Endodermal cell (in vitro differentiated cells): ENCODE measurements around the gene KBTBD12. TPM values are rescaled to one million over a fixed set of nuclear protein-coding genes. Genes with fewer than 3 reads are reported as not detected.

Experiments used
- DNase-seq: peaks from one replicate; pipeline ENCODE4 v3.0.0-alpha.2; 2017
- H3K27ac ChIP-seq: 2 replicates; pipeline ENCODE4 v1.5.1; 2013; ENCODE audit warnings: mild to moderate bottlenecking, low read depth, low read length, moderate library complexity
- H3K27me3 ChIP-seq: 2 replicates; pipeline ENCODE4 v1.6.1; 2013; ENCODE audit warnings: mild to moderate bottlenecking, low read length, moderate library complexity; ENCODE audit not compliant: insufficient read depth, control insufficient read depth, poor library complexity, severe bottlenecking
- H3K36me3 ChIP-seq: 2 replicates; pipeline ENCODE4 v1.7.0; 2013; ENCODE audit warnings: mild to moderate bottlenecking, low read length, moderate library complexity; ENCODE audit not compliant: control insufficient read depth, insufficient read depth
- H3K4me1 ChIP-seq: one replicate; pipeline ENCODE4 v1.7.0; 2013; ENCODE audit warnings: low read length; ENCODE audit not compliant: control insufficient read depth, insufficient read depth
- H3K4me3 ChIP-seq: 2 replicates; pipeline ENCODE4 v1.5.1; 2013; ENCODE audit warnings: mild to moderate bottlenecking, low read length, moderate library complexity
- H3K9ac ChIP-seq: 2 replicates; pipeline ENCODE4 v1.6.1; 2013; ENCODE audit warnings: mild to moderate bottlenecking, low read length, moderate library complexity; ENCODE audit not compliant: poor library complexity, severe bottlenecking; ENCODE audit errors: extremely low read depth
- H3K9me3 ChIP-seq: 2 replicates; pipeline ENCODE4 v1.6.1; 2013; ENCODE audit warnings: mild to moderate bottlenecking, low read length, moderate library complexity; ENCODE audit not compliant: control insufficient read depth
- H3K27ac Mint-ChIP-seq: 2 replicates; pipeline ENCODE4 v1.8.0; 2020; ENCODE audit warnings: mixed read lengths
- H3K27me3 Mint-ChIP-seq: 2 replicates; pipeline ENCODE4 v1.8.0; 2021; ENCODE audit warnings: mild to moderate bottlenecking, mixed read lengths; ENCODE audit not compliant: insufficient read depth
- H3K36me3 Mint-ChIP-seq: 2 replicates; pipeline ENCODE4 v1.8.0; 2020; ENCODE audit warnings: low read depth, mixed read lengths
- H3K4me1 Mint-ChIP-seq: 2 replicates; pipeline ENCODE4 v1.8.0; 2020; ENCODE audit warnings: mixed read lengths
- H3K4me3 Mint-ChIP-seq: 2 replicates; pipeline ENCODE4 v1.8.0; 2020; ENCODE audit warnings: mild to moderate bottlenecking, moderate library complexity, mixed read lengths
- H3K9me3 Mint-ChIP-seq: 2 replicates; pipeline ENCODE4 v1.8.0; 2020; ENCODE audit warnings: mild to moderate bottlenecking, mixed read lengths
- CTCF ChIP-seq: fragments of 200-600 bp; sonication (generic); conservative IDR thresholded peaks from 2 replicates; pipeline ENCODE4 v1.5.0; 2021; ENCODE audit warnings: antibody characterized with exemption, mild to moderate bottlenecking
- WGBS, 2 experiments: methylation state at CpG; one replicate each; pipeline versions ENCODE4 v1.1.5 to v1.1.7; 2013; ENCODE audit warnings: missing lambda C conversion rate in 2 of 2, mixed read lengths in 1 of 2; ENCODE audit not compliant: insufficient coverage in 1 of 2, insufficient read length in 1 of 2; 5-methylcytosine and 5-hydroxymethylcytosine counted together
- total RNA-seq, 2 donors: library from RNA; stranded (reverse); fragmentation: NEBNext Ultra II Directional in 1 of 2; extraction: Animal tissue kit (Norgen Biotek cat#: 25700) in 1 of 2; gene quantifications; 2 replicates in 1 of 2; 3 replicates in 1 of 2; pipeline ENCODE4 v1.2.1, GENCODE V29; 2021

KBTBD12 gene
- total RNA-seq, 2 donors from 2014 or later: 0.24 to 0.42 TPM

- no peak overlapping the region for H3K9ac ChIP-seq
- H3K27ac ChIP-seq: no peak overlapping the region
- no peaks in the 10 kb centered on the region for H3K27me3 ChIP-seq
- TF ChIP-seq CTCF: no peak
- Mint-ChIP-seq H3K36me3 (no peaks in the 10 kb centered on the region), H3K4me3 (no peak overlapping the region), H3K27ac (no peak overlapping the region), H3K27me3 (no peaks in the 10 kb centered on the region), H3K9me3 (no peaks in the 10 kb centered on the region), H3K4me1 (no peaks in the 10 kb centered on the region)
- no peak overlapping the region for H3K4me3 ChIP-seq
- WGBS, 2 experiments: 89 to 95% methylated on average over 1 to 4 of the region's 4 CpGs
- H3K36me3 ChIP-seq: no peaks in the 10 kb centered on the region
- no peak for DNase-seq
- no peaks in the 10 kb centered on the region for H3K4me1 ChIP-seq
- no peaks in the 10 kb centered on the region for H3K9me3 ChIP-seq
Observed at GRCh38 chr3:127960421-127960965, 45.5 kb downstream of the KBTBD12 start.

- no peaks in the 10 kb centered on the region for H3K27me3 Mint-ChIP-seq
- no peaks in the 10 kb centered on the region for H3K36me3 Mint-ChIP-seq
- 85 to 98% methylated on average over 5 of the region's 5 CpGs for WGBS, 2 experiments
- TF ChIP-seq CTCF: no peak
- Histone ChIP-seq H3K9ac (no peak overlapping the region), H3K36me3 (no peaks in the 10 kb centered on the region), H3K27me3 (no peaks in the 10 kb centered on the region), H3K4me1 (no peaks in the 10 kb centered on the region), H3K27ac (no peak overlapping the region), H3K9me3 (no peaks in the 10 kb centered on the region), H3K4me3 (no peak overlapping the region)
- DNase-seq: no peak
- no peak overlapping the region for H3K4me3 Mint-ChIP-seq
- no peaks in the 10 kb centered on the region for H3K4me1 Mint-ChIP-seq
- no peak overlapping the region for H3K27ac Mint-ChIP-seq
- H3K9me3 Mint-ChIP-seq: no peaks in the 10 kb centered on the region
Observed at GRCh38 chr3:127961124-127961523, 46.1 kb downstream of the KBTBD12 start.

GRCh38 chr3:127961963-127962362, 46.9 kb downstream of the KBTBD12 start:
- no peaks in the 10 kb centered on the region for H3K36me3 ChIP-seq
- H3K9ac ChIP-seq: no peak overlapping the region
- H3K27ac ChIP-seq: no peak overlapping the region
- H3K4me3 Mint-ChIP-seq: no peak overlapping the region
- DNase-seq: peak; percentile 56
- 76 to 100% methylated on average over 1 to 4 of the region's 4 CpGs for WGBS, 2 experiments
- no peaks in the 10 kb centered on the region for H3K36me3 Mint-ChIP-seq
- H3K4me3 ChIP-seq: no peak overlapping the region
- TF ChIP-seq CTCF: no peak
- H3K4me1 Mint-ChIP-seq: no peaks in the 10 kb centered on the region
- no peaks in the 10 kb centered on the region for H3K9me3 ChIP-seq
- H3K4me1 ChIP-seq: no peaks in the 10 kb centered on the region
- no peaks in the 10 kb centered on the region for H3K27me3 ChIP-seq
- H3K9me3 Mint-ChIP-seq: no peaks in the 10 kb centered on the region
- no peak overlapping the region for H3K27ac Mint-ChIP-seq
- no peaks in the 10 kb centered on the region for H3K27me3 Mint-ChIP-seq
